GM21360 (cell line): ENCODE results near the gene TRIM24.
"Not testable (repeated sequence)": the region's sequence is repeated elsewhere in the genome, so short reads cannot be mapped to it uniquely, and the experiment has no call there.

Experiments used
- ATAC-seq: cut with Tn5 transposase; IDR thresholded peaks from one replicate; pipeline ENCODE4 v1.9.1; 2021; ENCODE audit warnings: mild to moderate bottlenecking, moderate library complexity; ENCODE audit not compliant: unreplicated experiment

TRIM24 gene

GRCh38 chr7:138525757-138526156, 65.7 kb downstream of the TRIM24 start:
- no peak for ATAC-seq

GRCh38 chr7:138527746-138528223, 67.7 kb downstream of the TRIM24 start:
- no peak for ATAC-seq

- not testable (repeated sequence) for ATAC-seq
Observed at GRCh38 chr7:138536833-138537232, 76.8 kb downstream of the TRIM24 start.

GRCh38 chr7:138538518-138538917, 78.5 kb downstream of the TRIM24 start:
- no peak for ATAC-seq

DNA sequence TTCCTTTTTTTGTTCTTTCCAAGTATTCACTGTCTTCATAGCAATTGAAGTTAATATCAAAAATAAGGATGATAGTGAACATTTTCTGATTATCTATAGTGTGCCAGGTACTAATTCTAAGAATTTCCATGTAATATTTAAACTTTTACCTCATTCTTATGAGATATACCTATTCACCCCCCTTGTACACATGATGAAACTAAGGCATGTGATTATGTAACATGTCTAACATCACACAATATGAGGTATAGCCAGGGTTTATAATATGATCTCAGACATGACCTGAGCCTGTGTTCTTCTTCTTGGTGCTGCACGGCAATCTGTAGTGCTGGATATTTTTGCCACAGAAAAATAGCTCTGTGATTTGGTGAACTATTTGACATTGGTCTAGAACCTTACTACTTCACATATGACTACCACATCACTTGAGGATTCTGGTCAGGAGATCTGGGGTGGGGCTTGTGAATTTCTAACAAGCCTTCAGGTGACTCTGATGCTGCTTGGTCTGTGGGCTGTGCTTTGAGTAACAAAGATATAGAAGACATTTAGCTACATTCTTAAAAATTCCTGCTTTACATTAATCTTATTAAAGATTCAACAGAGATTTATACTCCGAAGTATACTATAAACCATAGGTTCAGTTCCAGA, 79.1 kb downstream of the TRIM24 start:
- ATAC-seq, result no peak

DNA sequence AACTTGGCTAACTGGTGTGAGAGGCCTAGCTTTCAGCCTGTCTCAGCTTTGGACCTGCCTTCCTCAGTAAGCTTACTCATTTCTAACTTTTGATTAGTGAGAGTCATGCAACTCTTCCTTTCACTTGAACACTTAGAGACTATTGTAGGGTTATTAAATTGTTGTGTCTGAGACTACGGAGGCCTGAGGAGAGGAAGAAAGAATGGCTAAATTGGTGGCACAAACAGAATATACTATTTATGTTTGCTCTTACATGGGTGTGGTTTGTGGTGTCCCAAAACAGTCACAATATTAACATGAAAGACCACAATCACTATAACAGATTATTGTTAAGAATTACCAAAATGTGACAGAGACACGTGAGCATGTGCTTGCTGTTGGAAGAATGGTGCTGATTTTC, 82.1 kb downstream of the TRIM24 start:
- peak; percentile 95 for ATAC-seq

- no peak for ATAC-seq
Observed at GRCh38 chr7:138543739-138544138, 83.7 kb downstream of the TRIM24 start.

DNA sequence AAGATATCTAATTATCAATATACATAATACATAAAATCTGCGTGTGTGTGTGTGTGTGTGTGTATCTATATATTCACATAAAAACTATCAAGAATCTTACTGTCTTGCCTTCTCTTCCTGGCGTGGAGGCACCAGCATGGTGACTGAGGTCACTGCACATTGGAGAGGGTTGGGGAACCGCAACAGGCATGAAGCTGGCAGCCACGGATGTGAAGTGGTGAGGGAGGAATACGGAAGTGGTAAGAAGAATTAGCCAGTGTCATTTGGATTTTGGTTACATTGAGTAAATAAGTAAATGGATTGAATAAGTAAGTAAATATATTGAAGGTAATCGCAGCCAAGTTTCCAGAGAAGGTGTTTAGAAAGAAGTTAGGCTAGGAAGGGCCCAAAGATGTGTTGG, 85.1 kb downstream of the TRIM24 start:
- ATAC-seq, result no peak

GRCh38 chr7:138546064-138546619, 86.1 kb downstream of the TRIM24 start:
- ATAC-seq, result no peak

DNA sequence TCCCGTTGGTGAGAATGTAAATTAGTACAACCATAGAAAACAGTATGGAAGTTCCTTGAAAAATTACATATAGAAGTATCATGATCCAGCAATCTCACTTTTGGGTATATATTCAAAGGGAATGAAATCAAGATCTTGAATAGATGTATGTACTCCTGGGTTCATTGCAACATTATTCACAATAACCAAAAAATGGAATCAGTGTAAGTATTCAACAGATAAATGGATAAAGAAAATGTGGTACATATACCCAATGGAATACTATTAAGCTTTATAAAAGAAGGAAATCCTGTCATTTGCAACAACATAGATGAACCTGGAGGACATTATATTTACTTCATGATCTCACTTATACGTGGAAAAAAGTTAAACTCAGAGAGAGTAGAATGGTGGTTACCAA, 86.8 kb downstream of the TRIM24 start:
- no peak for ATAC-seq

DNA sequence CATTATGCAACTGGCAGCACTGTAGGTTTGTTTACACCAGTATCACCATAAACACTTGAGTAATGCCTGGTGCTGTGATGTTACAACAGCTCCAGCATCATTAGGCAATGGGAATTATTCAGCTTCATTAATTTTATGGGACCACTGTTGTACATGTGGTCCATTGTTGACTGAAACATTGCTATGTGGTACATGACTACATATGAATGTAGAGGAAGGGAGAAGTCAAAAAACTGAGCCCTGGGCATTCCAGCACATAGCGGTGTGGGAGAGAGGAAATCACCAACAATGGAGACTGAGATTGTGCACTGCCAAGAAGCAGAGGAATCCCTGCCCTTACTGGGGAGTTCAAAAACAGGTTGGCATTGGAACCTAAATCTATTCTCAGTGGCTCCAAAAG, 89.0 kb downstream of the TRIM24 start:
- no peak for ATAC-seq

GRCh38 chr7:138550337-138550736, 90.3 kb downstream of the TRIM24 start:
- ATAC-seq, result no peak

DNA sequence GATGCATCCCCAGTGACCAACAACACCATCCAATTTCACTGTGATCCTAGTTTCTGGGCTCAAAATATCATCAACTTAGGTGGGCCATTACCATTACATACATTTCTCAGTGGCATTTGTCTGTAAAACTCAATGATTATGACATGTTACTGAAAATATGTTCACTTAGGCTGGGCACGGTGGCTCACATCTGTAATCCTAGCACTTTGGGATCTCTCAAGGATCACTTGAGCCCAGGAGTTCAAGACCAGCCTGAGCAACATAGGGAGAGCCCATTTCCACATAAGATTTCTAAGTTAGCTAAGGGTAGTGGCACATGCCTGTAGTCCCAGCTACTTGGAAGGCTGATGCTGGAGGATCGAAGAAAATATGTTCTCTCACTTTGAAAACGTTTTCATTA, 91.0 kb downstream of the TRIM24 start:
- no peak for ATAC-seq

- no peak for ATAC-seq
Observed at GRCh38 chr7:138553805-138554204, 93.7 kb downstream of the TRIM24 start.

GRCh38 chr7:138554674-138555073, 94.6 kb downstream of the TRIM24 start:
- ATAC-seq, result no peak

GRCh38 chr7:138555684-138556083, 95.6 kb downstream of the TRIM24 start:
- no peak for ATAC-seq

- no peak for ATAC-seq
Observed at GRCh38 chr7:138556771-138557484, 96.9 kb downstream of the TRIM24 start.

DNA sequence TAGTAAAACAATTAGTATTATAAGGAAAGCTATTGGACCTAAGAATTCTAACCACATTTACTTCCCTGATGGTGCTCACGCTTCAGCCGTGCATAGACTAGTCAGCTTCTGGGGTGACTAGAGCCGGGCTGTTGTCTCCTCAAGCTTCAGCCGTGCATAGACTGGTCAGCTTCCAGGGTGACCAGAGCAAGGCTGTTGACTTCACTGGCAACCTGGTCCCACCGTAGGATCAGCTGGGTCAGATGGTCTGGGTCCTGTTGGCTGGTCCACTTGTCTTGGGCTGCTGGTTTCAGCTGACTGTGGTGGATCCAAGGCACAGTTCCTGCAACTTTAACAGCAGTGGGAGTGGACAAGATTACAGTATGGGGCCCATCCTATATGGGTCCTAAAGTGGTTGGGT, 99.4 kb downstream of the TRIM24 start:
- ATAC-seq, result no peak

GRCh38 chr7:138563808-138564207, 103.7 kb downstream of the TRIM24 start:
- ATAC-seq, result no peak

DNA sequence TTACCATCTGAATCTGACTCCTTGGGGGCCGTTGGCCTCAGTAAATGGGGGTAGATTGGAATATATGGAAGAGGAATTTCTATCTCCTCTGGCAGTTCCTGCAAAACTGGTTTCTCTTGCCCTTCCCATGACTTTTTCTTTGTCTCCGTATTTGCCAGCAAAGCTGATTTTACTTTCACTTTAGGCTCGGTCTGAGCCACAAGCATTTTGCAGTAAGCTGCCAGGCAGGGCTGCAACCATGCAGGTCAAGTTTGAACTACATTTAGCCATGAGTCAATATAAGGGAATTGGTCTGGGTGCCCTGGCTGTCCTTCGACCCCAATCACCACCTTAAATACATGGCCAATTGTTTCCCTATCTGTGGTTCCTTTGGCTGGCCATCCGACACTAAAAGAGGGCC, 104.3 kb downstream of the TRIM24 start:
- no peak for ATAC-seq

- ATAC-seq, result no peak
Observed at GRCh38 chr7:138565071-138565450, 105.0 kb downstream of the TRIM24 start.

GRCh38 chr7:138565451-138566114, 105.5 kb downstream of the TRIM24 start:
- ATAC-seq, result no peak
